T-helper 1 cell treated with Interleukin-12 subunit alpha and Interleukin-12 subunit beta and Interleukin-4 antibody, amounts not matched to agents 30 μg/mL and 1 μg/mL, for 36 hours (primary cell): ENCODE data around the gene RAB26.

Experiments used
- H3K27ac Mint-ChIP-seq: one replicate; pipeline ENCODE4 v1.8.0; 2021; ENCODE audit warnings: mild to moderate bottlenecking, mixed read lengths
- H3K27me3 Mint-ChIP-seq: one replicate; pipeline ENCODE4 v1.8.0; 2021; ENCODE audit warnings: low read depth, mixed read lengths
- H3K36me3 Mint-ChIP-seq: one replicate; pipeline ENCODE4 v1.8.0; 2021; ENCODE audit warnings: low read depth, mixed read lengths
- H3K4me1 Mint-ChIP-seq: one replicate; pipeline ENCODE4 v1.8.0; 2021; ENCODE audit warnings: low read depth, mixed read lengths
- H3K4me3 Mint-ChIP-seq: one replicate; pipeline ENCODE4 v1.8.0; 2021; ENCODE audit warnings: mild to moderate bottlenecking, moderate library complexity, mixed read lengths
- H3K9me3 Mint-ChIP-seq: one replicate; pipeline ENCODE4 v1.8.0; 2021; ENCODE audit warnings: mixed read lengths

The RAB26 gene

DNA sequence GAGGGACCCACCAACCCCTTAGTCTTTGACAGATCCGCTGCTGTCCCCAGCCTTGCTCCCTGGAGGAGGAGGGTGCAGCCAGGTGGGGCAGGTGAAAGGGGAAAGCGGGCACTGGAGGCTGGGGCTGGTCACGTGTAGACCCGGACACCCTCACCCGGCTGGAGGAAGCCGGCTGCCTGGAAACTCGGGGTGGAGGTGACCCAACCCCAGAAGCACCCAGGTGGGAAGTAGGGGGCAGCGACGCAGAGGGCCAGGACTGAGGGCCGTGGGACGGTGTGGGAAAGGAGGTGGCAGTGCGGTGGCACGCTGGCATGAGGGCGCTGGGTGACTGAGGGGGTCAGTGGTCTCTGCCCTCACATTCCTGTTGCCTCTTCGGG is 9.8 kb downstream of the RAB26 start:
- peaks cover 28% of the 10 kb centered on the region for H3K4me1 Mint-ChIP-seq
- no peak overlapping the region for H3K27ac Mint-ChIP-seq
- no peak overlapping the region for H3K4me3 Mint-ChIP-seq
- H3K9me3 Mint-ChIP-seq = no peaks in the 10 kb centered on the region
- peaks cover 26% of the 10 kb centered on the region for H3K36me3 Mint-ChIP-seq
- H3K27me3 Mint-ChIP-seq = no peaks in the 10 kb centered on the region

GRCh38 chr16:2159175-2159838 is 10.9 kb downstream of the RAB26 start:
- Mint-ChIP-seq H3K27ac (no peak overlapping the region), H3K9me3 (no peaks in the 10 kb centered on the region), H3K27me3 (no peaks in the 10 kb centered on the region), H3K36me3 (peaks cover 17% of the 10 kb centered on the region), H3K4me1 (peaks cover 23% of the 10 kb centered on the region), H3K4me3 (no peak overlapping the region)

DNA sequence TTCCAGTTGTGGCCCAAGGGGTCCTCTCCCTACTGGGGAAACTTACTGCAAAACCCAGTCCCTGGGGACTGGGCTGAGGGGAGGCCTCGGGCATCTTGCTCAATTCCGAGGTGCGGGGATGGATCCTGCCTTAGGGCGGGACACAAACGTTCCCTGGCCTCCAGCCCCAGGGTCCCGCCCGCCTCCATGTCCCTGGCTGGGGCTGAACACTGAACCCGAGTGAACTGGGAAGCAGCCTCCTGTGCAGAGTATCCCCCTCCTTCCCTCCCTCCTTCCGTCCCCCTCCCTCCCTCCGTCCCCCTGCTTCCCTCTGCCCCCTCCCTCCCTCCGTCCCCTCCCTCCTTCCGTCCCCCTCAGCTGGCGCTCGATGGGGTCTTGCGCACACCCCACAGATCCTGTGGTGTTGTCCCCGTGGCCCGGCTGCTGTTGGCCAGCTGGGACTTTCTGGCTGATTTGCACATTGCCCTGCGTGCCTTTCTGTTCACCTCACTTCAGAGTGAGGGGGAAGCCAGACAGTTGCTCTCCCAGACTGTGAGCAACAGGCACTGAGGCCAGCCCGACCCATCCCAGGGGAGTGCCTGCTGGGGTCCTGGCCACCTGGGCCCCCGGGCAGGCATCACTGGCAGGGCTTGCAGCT is 12.6 kb downstream of the RAB26 start:
- no peak overlapping the region for H3K27ac Mint-ChIP-seq
- H3K4me3 Mint-ChIP-seq = no peak overlapping the region

DNA sequence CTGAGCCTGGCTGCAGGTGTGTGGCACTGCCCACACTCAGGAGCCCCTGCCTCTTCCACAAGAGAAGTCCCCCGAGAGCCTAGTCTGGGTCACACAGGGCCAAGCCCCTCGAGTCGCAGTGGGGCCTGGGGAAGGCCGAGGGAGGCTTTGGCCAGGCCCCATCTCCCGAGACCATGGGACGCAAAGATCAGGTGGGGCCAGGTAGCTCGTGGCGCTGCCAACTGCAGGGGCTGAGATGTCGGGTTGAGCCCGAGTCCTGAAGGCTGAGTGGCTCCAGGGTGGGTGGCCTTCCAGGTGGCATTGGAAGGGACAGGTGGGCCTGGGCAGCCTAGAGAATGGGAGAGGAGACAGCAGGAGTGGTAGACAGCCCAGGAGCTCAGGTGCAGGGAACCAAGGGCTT is 13.5 kb downstream of the RAB26 start:
- Mint-ChIP-seq H3K27ac (no peak overlapping the region), H3K4me1 (peaks cover 7% of the 10 kb centered on the region), H3K36me3 (peaks cover 8% of the 10 kb centered on the region)

More for the DNA sequence above, 12.6 kb downstream of the RAB26 start:
- Mint-ChIP-seq H3K4me1 (peaks cover 16% of the 10 kb centered on the region), H3K9me3 (no peaks in the 10 kb centered on the region), H3K27me3 (no peaks in the 10 kb centered on the region), H3K36me3 (peaks cover 11% of the 10 kb centered on the region)

DNA sequence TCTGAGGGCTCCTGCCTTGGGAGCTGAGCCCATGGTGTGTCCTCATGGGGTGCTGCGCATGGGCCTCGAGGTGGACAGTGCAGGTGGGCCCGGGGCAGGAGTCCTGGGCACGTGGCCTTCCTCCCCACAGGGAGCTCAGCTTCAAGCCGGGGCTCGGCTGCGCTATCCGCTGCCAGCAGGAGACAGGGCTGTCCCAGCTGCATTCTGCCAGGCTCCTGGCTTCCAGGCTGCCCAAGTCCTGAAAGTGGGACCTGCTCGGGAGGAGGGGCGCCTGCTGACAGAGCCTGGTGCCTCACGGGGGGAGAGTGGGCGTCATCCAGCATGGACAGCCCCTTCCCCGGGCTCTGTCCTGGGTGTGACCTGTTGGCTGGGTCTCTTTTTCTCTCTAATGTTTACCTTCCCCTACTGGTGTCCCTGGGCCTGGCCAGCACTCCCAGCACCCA is 14.3 kb downstream of the RAB26 start:
- Mint-ChIP-seq H3K9me3 (no peaks in the 10 kb centered on the region), H3K27me3 (no peaks in the 10 kb centered on the region), H3K36me3 (peaks cover 8% of the 10 kb centered on the region), H3K27ac (no peak overlapping the region), H3K4me1 (peaks cover 2% of the 10 kb centered on the region), H3K4me3 (no peak overlapping the region)

More for the DNA sequence above, 13.5 kb downstream of the RAB26 start:
- Mint-ChIP-seq H3K27me3 (no peaks in the 10 kb centered on the region), H3K4me3 (no peak overlapping the region), H3K9me3 (no peaks in the 10 kb centered on the region)

GRCh38 chr16:2163211-2163881 is 14.9 kb downstream of the RAB26 start:
- Mint-ChIP-seq H3K27me3 (no peaks in the 10 kb centered on the region), H3K27ac (no peak overlapping the region), H3K9me3 (no peaks in the 10 kb centered on the region), H3K4me3 (no peak overlapping the region), H3K4me1 (no peaks in the 10 kb centered on the region), H3K36me3 (peaks cover 8% of the 10 kb centered on the region)

DNA sequence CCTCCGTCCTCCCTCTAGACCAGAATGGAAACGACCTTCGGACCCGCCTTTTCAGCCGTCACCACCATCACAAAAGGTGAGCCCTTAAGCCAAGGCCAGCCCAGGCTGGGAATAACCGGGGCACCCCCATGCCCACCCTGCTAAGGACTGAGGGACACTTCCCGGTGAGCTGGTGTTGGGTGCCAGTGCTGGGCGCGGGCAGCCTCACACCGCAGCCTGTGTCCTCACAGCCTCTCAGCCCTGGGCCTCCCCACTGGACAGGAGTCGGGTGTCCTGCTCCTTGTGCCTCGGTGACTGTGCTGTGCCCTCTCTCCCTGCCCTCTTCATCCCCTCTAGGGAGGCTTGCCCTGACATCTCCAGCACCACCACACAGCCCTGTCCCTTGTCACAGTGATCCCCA is 17.4 kb downstream of the RAB26 start:
- H3K27ac Mint-ChIP-seq = no peak overlapping the region

GRCh38 chr16:2166263-2167067 is 18.0 kb downstream of the RAB26 start:
- no peaks in the 10 kb centered on the region for H3K9me3 Mint-ChIP-seq
- peaks cover 8% of the 10 kb centered on the region for H3K36me3 Mint-ChIP-seq
- H3K27me3 Mint-ChIP-seq = no peaks in the 10 kb centered on the region
- H3K4me3 Mint-ChIP-seq = no peak overlapping the region
- H3K4me1 Mint-ChIP-seq = no peaks in the 10 kb centered on the region
- no peak overlapping the region for H3K27ac Mint-ChIP-seq

More for the DNA sequence above, 17.4 kb downstream of the RAB26 start:
- Mint-ChIP-seq H3K4me3 (no peak overlapping the region), H3K36me3 (peaks cover 8% of the 10 kb centered on the region), H3K9me3 (no peaks in the 10 kb centered on the region), H3K4me1 (no peaks in the 10 kb centered on the region), H3K27me3 (no peaks in the 10 kb centered on the region)

GRCh38 chr16:2167068-2167638 is 18.7 kb downstream of the RAB26 start:
- H3K9me3 Mint-ChIP-seq = no peaks in the 10 kb centered on the region
- H3K36me3 Mint-ChIP-seq = peaks cover 8% of the 10 kb centered on the region
- no peaks in the 10 kb centered on the region for H3K4me1 Mint-ChIP-seq
- H3K27me3 Mint-ChIP-seq = no peaks in the 10 kb centered on the region
- H3K4me3 Mint-ChIP-seq = no peak overlapping the region
- H3K27ac Mint-ChIP-seq = no peak overlapping the region

DNA sequence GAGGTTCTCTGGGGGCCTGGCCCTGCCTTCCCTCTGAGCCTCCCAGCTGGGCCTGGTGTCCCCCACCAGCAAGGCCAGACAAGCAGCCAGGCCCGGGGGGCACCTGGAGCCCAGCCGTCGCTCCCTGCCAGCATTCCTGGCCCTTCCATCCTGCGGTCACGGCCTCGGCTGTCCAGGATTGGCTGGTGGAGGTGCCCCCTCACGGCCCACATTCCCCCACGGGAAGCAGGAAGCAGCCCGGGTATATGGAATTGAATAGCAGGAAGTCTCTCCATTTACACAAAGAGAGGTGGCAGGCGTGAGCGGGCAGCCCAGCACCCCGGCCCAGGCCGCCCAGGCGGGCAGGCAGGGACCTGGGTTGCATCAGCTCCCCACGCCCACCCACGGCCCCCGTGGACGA is 21.7 kb downstream of the RAB26 start:
- H3K36me3 Mint-ChIP-seq = peaks cover 10% of the 10 kb centered on the region

GRCh38 chr16:2170587-2171435 is 22.4 kb downstream of the RAB26 start:
- peaks cover 9% of the 10 kb centered on the region for H3K36me3 Mint-ChIP-seq
- no peak overlapping the region for H3K27ac Mint-ChIP-seq
- no peaks in the 10 kb centered on the region for H3K9me3 Mint-ChIP-seq
- H3K4me1 Mint-ChIP-seq = no peaks in the 10 kb centered on the region
- H3K4me3 Mint-ChIP-seq = no peak overlapping the region
- H3K27me3 Mint-ChIP-seq = no peaks in the 10 kb centered on the region

More for the DNA sequence above, 21.7 kb downstream of the RAB26 start:
- H3K27me3 Mint-ChIP-seq = no peaks in the 10 kb centered on the region
- no peaks in the 10 kb centered on the region for H3K9me3 Mint-ChIP-seq
- H3K4me3 Mint-ChIP-seq = no peak overlapping the region
- H3K4me1 Mint-ChIP-seq = no peaks in the 10 kb centered on the region
- no peak overlapping the region for H3K27ac Mint-ChIP-seq

DNA sequence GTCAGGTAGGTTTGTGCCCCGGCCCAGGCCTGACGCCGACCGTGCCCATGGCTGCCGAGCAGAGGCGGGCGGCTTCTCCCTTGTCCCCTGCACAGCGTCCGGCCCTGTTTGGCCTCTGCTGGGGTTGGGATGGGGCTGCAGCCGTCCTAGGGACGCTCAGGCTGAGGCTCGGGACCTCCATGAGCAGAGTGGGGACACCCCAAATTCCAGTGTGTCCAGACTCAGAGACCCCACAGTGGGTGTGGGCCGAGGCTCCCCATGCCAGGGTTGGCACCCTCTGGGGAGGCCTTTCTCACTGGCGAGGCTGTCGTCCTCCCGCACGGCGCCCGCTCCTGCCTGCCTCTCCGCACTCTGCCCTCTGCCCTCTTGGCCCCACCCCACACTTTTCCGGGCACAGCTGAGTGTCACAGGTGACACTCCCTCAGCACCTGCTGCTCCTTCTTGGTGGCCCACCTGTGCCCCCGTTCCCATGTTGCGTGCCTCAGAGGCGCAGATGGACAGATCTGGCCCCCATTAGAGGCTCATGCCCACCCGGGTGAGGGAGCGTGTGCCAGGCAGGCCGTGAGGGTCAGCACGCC is 23.3 kb downstream of the RAB26 start:
- Mint-ChIP-seq H3K4me3 (no peak overlapping the region), H3K9me3 (no peaks in the 10 kb centered on the region), H3K4me1 (no peaks in the 10 kb centered on the region), H3K27me3 (no peaks in the 10 kb centered on the region), H3K36me3 (peaks cover 8% of the 10 kb centered on the region), H3K27ac (no peak overlapping the region)

- Mint-ChIP-seq H3K9me3 (no peaks in the 10 kb centered on the region), H3K4me3 (no peak overlapping the region), H3K27me3 (no peaks in the 10 kb centered on the region), H3K4me1 (no peaks in the 10 kb centered on the region), H3K27ac (no peak overlapping the region), H3K36me3 (peaks cover 8% of the 10 kb centered on the region)
These were observed 24.4 kb downstream of the RAB26 start for GRCh38 chr16:2172688-2173335.
